H4 (cell line): Measurements from ENCODE around the gene LAMC2. TPM values are rescaled to one million over a fixed set of nuclear protein-coding genes. Genes with fewer than 3 reads are reported as not detected.

Experiments
- DNase-seq: peaks from one replicate; pipeline ENCODE4 v3.0.0-alpha.2; 2015; ENCODE audit warnings: low spot score
- total RNA-seq: library from RNA; depleted of rRNA; stranded (reverse); fragments of >200 nt; shearing (Covaris generic); gene quantifications from 2 replicates; pipeline ENCODE4 v1.2.3, GENCODE V29; 2014

Gene LAMC2
- total RNA-seq, 1 experiment from 2014 or later: 0.10 TPM

DNA sequence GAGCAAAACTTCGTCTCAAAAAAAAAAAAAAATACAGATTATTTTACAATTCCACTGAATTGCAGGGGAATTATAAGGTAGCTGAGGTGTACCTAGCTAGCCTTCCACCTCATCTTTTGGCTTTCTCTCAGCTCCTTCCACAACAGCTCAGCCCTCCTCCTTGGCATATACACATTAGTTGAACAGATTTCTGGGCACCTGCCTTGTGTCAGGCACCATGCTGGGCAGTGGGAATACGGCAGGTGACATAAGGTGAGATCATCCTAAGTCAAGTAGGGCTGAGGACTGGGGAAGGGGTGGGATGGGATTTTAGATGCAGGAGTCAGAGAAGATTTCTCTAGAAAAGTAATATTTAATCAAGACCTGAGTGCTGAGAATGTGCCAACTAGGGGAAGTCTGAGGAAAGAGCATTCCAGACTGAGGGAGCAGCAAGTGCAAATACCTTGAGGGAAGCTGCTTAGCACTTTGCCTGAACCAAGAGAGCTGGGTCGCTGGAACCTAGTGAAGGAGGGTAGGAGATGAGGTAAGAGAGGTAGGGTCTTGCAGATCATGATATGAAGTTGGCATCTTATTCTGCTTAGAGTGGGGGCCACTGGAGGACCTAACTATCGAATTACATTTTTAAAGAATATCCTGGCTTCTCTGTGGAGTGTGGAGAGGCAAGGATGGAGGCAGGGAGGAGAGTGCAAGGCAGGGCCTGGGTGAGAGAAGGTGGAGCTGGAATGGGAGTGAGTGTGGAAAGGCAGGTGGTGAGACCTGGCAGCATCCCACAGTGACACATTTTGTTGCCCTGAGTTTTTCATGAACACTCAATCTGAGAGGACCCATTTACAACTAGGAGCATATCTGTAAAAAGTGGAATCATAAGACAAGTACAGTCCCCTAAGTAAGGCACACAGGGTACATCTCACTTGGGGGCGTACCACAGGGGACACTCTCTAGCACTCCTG, 28.2 kb downstream of the LAMC2 start:
- no peak for DNase-seq

DNA sequence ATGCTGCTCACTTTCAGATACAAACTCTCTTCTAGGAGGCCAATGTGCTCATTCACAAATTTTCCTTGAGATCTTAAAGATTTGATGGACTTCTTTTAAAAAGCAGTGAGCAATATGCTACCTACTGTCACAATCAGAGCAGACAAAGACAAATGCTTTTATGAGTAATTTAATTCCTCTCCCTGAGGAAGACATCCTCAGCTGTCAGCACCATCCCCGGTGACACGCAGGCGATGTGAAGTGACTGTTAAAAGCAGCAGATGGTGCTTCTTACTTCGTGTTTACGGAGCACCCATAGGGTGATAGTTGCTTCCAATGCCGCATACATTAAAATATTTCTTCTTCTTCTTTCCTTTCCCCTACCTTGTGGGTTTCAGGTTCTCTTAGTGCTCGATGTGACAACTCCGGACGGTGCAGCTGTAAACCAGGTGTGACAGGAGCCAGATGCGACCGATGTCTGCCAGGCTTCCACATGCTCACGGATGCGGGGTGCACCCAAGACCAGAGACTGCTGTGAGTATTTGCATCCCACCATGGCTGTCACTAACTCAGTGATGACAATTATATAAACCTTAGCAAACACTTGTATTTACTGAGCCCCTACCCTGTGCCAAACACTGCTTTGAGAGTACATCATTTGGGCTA, 29.1 kb downstream of the LAMC2 start:
- no peak for DNase-seq

DNA sequence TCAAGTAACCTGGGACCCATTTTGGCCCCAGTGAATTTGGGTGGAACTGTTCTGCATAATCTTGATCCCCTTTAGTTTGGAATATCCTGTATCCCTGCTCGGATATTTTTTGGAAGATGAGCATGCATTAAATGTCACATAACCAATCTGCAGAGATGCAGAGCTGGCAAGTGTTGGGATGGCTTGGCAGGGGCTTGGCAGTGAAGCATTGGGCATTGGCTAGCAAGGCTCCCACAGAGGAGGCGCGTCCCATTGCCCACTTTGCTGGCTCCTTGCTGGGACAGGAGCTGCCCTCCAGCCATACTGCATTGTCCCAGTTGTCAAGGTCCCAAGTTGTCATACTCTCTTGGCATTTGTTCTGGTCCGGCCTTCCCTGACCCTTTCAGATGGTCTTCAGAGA, 29.9 kb downstream of the LAMC2 start:
- DNase-seq: no peak

DNA sequence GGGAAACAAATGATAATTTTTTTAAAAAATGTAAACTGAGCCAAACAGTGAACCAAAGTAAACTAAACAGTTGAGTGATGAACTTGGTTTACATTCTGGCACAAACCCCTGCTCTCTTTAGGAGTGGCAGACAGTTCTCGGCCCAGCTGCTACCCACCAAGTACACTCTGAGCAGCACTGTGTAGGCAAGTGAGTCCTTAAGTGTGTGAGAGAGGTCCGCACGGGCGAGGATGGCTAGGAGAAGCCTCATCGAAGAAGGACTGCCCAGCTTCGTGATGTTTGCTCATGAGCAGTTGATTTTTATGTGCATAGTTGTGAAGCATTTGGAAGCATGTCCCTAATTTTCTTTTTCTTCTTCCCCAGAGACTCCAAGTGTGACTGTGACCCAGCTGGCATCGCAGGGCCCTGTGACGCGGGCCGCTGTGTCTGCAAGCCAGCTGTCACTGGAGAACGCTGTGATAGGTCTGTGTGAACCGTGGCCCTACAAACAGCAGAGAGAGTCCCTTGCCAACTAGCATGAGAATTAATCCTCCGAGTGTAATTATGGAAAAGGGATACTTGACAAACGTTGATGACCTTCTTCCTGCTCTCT, 32.1 kb downstream of the LAMC2 start:
- no peak for DNase-seq

DNA sequence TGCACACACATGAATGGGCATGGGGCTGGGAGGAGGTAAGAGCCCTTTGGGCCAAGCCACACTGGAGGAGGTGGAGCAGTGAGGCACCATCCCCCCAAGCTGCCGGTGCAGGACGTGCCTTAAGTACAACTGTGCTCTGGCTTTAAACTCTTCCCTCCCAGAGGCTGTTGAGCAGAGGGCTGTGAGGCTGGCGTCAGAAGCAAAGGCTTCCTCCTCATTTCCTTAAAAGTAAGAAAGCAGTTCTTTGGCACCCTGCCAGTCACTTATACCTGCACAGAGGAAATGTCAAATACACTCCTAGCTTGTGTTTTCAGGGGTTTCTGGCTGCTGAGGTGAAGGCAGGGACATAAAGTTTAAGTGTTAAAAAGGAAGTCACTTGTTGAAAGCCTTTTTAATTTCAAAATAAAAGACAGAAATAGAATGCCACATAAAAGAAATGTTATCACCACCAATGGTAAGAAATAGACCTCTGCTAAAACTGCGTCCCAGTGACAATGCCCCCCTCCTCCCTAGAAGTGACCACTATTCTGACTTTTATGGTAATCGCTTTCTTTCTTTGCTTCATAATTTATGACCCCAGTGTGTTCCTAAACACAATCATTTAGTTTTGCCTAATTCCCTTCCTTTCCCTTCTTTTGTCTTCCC, 33.0 kb downstream of the LAMC2 start:
- DNase-seq: no peak

DNA sequence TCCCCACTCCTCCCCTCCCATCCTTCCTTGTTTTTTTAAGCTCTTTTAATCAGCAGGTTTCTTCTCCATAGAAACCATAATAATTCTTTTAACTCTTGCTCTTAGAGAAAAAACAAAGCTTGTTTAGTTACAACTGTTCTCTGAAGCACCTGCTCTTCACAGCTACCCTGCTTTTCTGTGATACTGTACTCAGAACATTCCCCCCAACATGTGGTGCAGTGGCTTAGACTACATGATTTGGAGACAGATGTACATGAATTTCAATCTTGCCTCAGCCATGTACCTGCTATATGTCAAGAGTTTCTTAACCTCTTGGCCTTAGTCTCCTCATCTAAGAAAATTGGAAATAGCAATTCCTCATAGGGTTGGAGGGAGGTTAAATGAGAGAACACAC, 33.5 kb downstream of the LAMC2 start:
- DNase-seq: no peak

DNA sequence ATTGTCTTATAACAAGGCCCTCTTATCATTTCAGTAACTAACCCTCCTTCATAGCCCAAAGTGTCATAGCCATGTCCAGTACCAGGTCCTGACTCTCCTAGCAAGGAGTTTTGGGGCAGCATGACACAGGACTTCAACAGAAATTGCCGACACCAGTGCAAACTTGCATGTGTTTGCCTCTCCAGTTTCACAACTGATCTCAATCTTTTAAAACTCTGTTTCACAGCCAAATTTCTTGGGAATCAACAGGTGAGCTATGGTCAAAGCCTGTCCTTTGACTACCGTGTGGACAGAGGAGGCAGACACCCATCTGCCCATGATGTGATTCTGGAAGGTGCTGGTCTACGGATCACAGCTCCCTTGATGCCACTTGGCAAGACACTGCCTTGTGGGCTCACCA, 36.8 kb downstream of the LAMC2 start:
- no peak for DNase-seq

DNA sequence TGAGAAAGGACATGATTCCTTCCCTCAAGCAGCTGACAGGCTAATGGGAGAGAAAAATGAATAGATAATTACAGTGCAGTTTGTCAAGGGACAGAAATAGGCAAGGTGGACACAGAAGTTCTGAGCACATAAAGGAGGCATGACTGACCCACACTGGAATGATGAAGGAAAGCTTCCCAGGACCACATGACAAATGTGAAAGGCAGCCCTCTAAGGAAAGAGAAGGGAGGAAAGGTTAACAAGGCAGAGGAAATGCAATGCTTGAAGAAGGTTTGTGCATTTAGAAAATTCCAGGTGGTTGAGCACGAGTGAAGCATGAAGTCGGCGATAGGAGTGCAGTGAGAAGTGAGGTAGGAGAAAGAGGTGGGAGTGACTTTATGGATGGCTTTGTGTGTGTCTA, 37.4 kb downstream of the LAMC2 start:
- no peak for DNase-seq

DNA sequence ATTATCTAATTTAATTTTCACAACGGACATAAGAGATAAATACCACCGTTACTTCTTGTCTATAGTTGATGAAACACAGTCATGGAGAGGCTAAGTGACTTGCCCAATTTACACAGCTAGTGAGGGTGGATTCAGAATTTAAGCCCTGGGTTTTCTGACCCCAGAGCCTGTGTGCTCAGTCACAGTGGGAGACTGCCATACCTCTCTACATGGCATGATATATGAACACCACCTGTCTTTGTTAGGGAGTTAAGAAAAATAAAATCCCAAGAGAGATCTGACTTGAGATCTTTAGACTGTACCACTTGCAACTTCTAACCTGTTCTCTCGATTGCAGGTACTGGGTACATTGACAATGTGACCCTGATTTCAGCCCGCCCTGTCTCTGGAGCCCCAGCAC, 40.3 kb downstream of the LAMC2 start:
- no peak for DNase-seq

DNA sequence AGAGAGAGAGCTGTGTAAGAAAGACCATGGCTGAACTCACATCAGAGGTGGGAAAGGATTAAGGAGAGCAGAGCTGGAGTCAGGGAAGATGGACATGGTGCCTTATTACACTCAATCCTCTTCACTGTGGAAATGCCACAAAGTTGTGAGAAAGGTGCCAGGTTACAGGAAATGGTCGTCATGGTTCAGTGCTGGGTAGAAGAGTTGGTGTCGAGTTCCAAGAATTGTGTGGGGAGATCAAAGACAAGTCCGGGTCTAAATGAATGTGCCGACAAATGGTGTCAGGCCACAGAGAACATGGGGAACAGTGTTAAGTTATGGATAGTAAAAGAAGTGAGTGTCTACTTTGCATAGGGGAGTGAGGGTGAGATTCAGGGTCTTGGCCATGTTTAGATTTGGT, 40.9 kb downstream of the LAMC2 start:
- DNase-seq: no peak

DNA sequence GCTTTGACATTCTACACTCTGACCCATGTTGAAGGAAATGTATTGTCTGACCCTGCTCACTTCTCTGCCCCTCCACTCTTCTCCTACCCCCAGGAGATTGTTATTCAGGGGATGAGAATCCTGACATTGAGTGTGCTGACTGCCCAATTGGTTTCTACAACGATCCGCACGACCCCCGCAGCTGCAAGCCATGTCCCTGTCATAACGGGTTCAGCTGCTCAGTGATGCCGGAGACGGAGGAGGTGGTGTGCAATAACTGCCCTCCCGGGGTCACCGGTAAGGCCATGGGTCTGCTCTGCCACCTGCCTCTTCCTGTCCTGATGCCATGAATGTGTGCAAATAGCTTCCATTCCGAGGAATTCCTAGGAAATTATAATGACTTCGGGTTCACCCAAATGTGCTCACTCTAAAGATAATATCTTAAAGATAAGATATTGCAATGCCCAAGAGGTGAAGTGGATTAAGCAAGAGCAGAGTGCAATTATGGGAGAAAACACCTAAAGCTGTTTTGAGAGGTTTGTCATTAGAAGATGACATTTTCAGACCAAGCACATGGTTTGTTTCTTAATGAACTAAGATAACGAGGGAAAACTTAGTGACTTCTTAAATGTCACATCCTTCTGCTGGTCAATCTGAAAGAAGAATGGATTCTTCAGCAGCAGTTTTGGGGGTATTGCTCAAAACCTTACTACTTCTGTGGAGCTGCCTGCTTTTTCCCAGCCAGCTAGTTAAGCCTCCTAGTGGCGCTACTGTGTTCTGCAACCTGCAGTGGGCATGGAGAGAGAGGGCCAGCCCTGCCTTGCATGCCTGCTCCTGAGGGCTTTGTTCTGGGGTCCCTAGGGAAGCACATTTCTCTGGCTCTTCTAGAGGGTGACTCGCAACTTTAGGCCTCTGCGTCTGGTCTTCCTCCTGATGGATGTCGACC, 41.6 kb downstream of the LAMC2 start:
- peak; percentile 36 for DNase-seq

DNA sequence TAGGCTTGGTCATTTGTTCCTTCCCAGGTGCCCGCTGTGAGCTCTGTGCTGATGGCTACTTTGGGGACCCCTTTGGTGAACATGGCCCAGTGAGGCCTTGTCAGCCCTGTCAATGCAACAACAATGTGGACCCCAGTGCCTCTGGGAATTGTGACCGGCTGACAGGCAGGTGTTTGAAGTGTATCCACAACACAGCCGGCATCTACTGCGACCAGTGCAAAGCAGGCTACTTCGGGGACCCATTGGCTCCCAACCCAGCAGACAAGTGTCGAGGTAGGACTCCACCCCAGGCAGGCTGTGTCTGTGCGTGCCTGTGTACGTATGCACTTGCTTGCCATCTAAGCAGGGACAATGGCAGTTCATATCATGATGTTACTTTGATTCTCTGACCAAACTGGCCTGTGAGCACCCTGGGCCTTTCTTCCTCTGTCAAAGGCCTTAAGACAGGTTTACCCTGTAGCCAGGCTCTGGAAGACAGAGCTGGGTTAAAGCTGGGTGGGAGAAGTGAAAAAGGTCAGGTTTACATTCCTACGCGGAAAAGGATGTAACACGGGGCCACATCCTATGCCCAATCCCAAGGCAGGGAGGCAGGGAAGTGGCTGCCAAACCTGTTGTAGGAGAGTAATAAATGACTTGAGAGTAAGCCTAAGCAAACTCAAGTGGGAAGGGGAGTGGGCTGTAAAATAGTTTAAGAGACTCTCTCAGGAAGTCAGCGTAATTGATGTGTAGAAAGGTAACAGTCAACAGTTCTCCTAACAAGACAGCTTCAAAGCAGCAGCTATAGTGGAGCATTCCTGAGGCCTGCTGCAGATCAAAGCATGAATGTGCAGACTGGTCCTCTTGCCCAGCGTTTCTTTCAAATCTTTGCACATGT, 42.5 kb downstream of the LAMC2 start:
- no peak for DNase-seq

DNA sequence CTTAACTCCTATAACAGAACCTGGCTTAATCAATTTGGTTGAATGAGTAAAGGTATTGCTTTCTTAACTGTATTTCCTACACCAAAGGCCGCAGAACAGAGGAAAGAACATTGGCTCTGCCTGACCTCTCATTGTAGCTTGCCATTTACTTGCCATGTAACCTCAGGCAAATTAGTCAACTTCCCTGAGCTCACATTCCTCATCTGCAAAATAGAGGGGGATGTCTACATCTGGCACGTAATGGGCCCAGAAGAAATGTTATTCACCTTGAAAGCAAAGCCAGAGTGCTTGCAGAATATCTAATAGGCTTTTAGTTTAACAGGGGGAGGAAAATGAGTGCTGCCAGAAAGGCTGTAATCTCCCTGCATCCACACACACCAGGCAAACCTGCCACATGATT, 44.3 kb downstream of the LAMC2 start:
- no peak for DNase-seq

DNA sequence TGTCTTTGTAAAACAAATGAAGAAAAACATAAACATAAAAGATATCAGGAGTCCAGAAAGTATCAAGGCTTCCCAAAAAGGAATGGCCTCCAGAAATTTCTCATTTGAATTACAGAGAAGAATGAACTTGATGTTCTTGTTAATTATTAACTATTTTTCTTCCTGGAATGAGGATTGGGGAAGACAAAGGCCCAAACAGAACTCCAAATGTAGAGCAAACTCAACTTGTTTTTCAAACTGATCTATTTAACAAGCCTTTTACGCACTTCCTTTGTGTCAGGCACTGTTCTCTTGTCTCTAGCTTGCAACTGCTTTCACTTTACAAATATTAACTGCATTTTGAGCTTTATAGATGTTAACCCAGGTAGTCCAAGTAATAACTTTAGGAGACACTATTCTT, 45.5 kb downstream of the LAMC2 start:
- no peak for DNase-seq

DNA sequence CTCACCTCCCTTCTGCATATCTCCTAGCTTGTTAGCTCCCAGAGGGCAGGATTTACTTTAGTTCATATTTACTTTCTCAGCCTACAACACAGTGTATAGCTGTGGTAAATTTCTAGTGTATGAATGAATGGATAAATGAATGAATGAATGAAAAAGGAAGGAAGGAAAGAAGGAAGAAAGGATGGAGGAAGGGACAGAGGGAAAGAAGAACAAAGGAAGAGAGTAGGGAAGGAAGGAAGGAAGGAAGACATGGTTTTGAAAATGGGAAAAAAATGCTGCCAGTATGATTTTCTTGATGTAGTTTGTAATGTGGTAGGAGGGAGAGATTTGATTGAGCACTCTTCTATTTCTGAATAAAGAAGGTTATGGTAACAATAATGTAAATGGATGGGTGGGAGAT, 47.0 kb downstream of the LAMC2 start:
- no peak for DNase-seq

DNA sequence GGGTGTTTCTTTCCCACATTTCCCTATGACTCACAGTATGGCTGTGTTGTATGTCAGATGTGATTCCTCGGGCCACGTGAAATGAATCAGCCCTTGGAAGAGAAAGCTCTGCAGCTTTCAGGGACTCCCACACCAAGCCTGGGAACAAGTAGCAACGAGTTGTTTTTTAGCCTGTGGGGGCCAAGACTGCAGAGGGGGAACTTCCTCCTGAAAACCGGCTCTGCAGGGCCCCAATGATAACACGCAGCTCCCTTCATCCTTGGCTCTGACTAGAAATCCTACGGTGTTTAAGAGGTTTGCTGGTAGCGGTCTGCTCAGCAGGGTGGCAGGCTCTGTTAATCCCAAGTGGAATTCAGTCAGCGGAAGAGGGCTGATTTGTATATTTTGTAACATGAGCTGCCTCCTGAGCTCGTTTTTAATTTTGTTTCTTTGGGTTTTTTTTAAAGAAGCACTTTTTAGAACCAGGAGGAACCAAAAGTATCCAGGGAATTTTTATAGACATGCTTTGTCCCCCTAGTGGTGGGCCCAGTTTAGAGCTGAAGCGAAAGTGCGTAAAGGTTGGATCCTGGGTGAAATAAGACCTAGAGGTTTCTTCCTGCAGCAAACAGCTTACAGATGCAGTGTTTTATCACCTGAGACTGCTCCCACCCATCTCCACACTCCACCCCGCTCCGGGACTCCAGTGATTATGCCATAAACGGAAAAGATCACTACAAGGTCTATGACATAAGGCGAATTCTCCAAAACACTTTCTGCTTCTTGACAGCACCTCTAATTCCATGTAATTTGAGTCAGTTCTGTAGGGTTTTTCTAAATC, 48.8 kb downstream of the LAMC2 start:
- peak; percentile 88 for DNase-seq

DNA sequence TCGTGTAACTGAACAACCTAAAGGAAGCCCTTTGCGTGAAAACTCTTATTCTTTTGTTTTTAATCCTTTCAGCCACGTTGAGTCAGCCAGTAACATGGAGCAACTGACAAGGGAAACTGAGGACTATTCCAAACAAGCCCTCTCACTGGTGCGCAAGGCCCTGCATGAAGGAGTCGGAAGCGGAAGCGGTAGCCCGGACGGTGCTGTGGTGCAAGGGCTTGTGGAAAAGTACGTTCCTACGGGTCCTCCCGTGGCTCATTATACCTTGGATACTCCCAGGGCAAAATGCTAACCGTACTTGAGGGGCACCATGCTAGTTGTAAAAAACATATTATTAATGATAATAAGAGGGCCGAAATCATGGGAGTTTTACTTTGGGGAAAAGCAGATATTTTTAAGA, 49.4 kb downstream of the LAMC2 start:
- peak; percentile 14 for DNase-seq

DNA sequence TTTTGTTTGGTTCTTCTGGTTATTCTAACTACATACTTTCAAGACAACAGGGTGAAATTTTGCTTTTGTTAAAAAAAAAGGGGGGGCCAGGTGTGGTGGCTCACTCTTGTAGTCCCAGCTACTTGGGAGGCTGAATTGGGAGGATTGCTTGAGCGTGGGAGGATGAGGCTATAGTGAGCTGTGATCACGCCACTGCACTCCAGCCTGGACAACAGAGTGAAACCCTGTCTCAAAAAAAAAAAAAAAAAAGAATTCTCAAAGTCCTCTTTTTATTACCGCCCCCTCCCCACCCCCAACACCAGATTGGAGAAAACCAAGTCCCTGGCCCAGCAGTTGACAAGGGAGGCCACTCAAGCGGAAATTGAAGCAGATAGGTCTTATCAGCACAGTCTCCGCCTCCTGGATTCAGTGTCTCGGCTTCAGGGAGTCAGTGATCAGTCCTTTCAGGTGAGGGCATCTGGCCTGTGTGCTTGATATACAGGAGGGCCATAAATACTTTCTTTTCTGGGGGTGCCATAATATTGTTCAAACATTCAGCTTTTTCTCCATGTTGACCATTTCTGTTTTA, 50.2 kb downstream of the LAMC2 start:
- DNase-seq: no peak

DNA sequence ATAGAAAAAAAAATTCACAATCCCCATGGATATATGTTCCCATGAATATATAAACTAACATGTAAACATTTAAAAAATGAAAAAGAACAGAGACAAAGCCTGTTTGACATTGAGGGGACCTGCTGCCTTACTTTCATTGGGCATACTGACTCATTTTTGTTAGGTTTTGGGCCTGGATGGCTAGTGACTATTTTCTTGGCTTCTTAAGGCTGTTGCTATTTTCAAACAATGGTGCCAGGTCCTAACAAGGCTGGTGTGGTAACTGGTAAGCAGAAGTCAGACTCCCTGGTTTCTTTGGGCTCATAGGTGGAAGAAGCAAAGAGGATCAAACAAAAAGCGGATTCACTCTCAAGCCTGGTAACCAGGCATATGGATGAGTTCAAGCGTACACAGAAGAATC, 51.0 kb downstream of the LAMC2 start:
- no peak for DNase-seq
